Thoracic aorta (tissue), 2 donors: ENCODE data around the gene CES1. TPM values are rescaled to one million over a fixed set of nuclear protein-coding genes. Genes with fewer than 3 reads are reported as not detected.
"Not testable (repeated sequence)": the region's sequence is repeated elsewhere in the genome, so short reads cannot be mapped to it uniquely, and the experiment has no call there.

Source experiments
- ATAC-seq: fragments of 150-250 bp; one replicate; pipeline ENCODE4 v1.8.0; 2017; ENCODE audit warnings: low read depth; ENCODE audit not compliant: insufficient number of reproducible peaks, low FRiP score
- DNase-seq: peaks from one replicate; pipeline ENCODE4 v3.0.0-alpha.2; 2020; ENCODE audit warnings: low spot score
- H3K27ac ChIP-seq, 2 donors: fragments of 200-600 bp; sonication (generic); 1 replicate in 1 of 2; 2 replicates in 1 of 2; pipeline ENCODE4 v1.5.1; 2016; ENCODE audit warnings: mild to moderate bottlenecking in 2 of 2, moderate library complexity in 2 of 2
- H3K27me3 ChIP-seq: fragments of 200-600 bp; sonication (generic); replicated peaks from 2 replicates; pipeline ENCODE4 v1.6.0; 2016; ENCODE audit warnings: mild to moderate bottlenecking; ENCODE audit not compliant: insufficient read depth
- H3K36me3 ChIP-seq: fragments of 200-600 bp; sonication (generic); one replicate; pipeline ENCODE4 v1.5.1; 2016
- H3K4me1 ChIP-seq, 2 donors: fragments of 200-600 bp; sonication (generic); 1 replicate in 1 of 2; 2 replicates in 1 of 2; pipeline versions ENCODE4 v1.5.1 to v1.6.0; 2016; ENCODE audit warnings: low read depth in 2 of 2, mild to moderate bottlenecking in 1 of 2; ENCODE audit not compliant: control insufficient read depth in 1 of 2
- H3K4me3 ChIP-seq: fragments of 200-600 bp; sonication (generic); 2 replicates; pipeline ENCODE4 v1.5.1; 2016; ENCODE audit warnings: mild to moderate bottlenecking
- H3K9me3 ChIP-seq: fragments of 200-600 bp; sonication (generic); 2 replicates; pipeline ENCODE4 v1.5.1; 2016
- total RNA-seq, 2 donors: library from RNA; depleted of rRNA; stranded (reverse); fragments of >200 nt; gene quantifications; one replicate each; pipeline versions ENCODE4 v1.1.0 to v1.2.3, GENCODE V29; 2016
- TF ChIP-seq, protein P1 (sequence below): fragments of 200-600 bp; sonication (generic); IDR thresholded peaks from one replicate; pipeline ENCODE4 v1.5.1; 2019; ENCODE audit warnings: antibody characterized with exemption

CES1 gene
- total RNA-seq, 2 donors from 2014 or later: 22.7 to 24.8 TPM

GRCh38 chr16:55756963-55757362, 75.9 kb downstream of the CES1 start:
- H3K27ac ChIP-seq: no peak overlapping the region
- ATAC-seq (no peak), DNase-seq (no peak)
- no peaks in the 10 kb centered on the region for H3K4me1 ChIP-seq
- H3K36me3 ChIP-seq: no peaks in the 10 kb centered on the region
- TF ChIP-seq, protein P1, sequence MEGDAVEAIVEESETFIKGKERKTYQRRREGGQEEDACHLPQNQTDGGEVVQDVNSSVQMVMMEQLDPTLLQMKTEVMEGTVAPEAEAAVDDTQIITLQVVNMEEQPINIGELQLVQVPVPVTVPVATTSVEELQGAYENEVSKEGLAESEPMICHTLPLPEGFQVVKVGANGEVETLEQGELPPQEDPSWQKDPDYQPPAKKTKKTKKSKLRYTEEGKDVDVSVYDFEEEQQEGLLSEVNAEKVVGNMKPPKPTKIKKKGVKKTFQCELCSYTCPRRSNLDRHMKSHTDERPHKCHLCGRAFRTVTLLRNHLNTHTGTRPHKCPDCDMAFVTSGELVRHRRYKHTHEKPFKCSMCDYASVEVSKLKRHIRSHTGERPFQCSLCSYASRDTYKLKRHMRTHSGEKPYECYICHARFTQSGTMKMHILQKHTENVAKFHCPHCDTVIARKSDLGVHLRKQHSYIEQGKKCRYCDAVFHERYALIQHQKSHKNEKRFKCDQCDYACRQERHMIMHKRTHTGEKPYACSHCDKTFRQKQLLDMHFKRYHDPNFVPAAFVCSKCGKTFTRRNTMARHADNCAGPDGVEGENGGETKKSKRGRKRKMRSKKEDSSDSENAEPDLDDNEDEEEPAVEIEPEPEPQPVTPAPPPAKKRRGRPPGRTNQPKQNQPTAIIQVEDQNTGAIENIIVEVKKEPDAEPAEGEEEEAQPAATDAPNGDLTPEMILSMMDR: no peak
- H3K9me3 ChIP-seq: peaks cover 4% of the 10 kb centered on the region
- no peak overlapping the region for H3K4me3 ChIP-seq
- H3K27me3 ChIP-seq: no peaks in the 10 kb centered on the region

- H3K27ac ChIP-seq: no peak overlapping the region
- no peak overlapping the region for H3K4me3 ChIP-seq
- DNase-seq (no peak), ATAC-seq (no peak)
- peaks cover 4% of the 10 kb centered on the region for H3K9me3 ChIP-seq
- H3K4me1 ChIP-seq: no peaks in the 10 kb centered on the region
- no peaks in the 10 kb centered on the region for H3K36me3 ChIP-seq
- H3K27me3 ChIP-seq: no peaks in the 10 kb centered on the region
- TF ChIP-seq, protein P1: no peak
Measured at GRCh38 chr16:55754056-55754455, 78.8 kb downstream of the CES1 start.

- not testable (repeated sequence) for H3K27me3 ChIP-seq, H3K4me1 ChIP-seq, H3K9me3 ChIP-seq, H3K27ac ChIP-seq, ATAC-seq, H3K36me3 ChIP-seq, H3K4me3 ChIP-seq, DNase-seq
Measured at GRCh38 chr16:55753145-55753631, 79.7 kb downstream of the CES1 start.

Other genes with a start within 250 kb of the CES1 start
- under 1 TPM in 1 of 2 donors, not detected in 1; 0.85 TPM for gene SLC6A2, start 177.1 kb downstream of the CES1 start, total RNA-seq
- not detected for gene CES5A, start 42.3 kb upstream of the CES1 start, total RNA-seq